ENCODE measurements around the gene RPS5. TPM values are rescaled to one million over a fixed set of nuclear protein-coding genes. Genes with fewer than 3 reads are reported as not detected.
A peak's percentile ranks its signal among the peaks of the same experiment; 100 is the strongest.

The RPS5 gene
- total RNA-seq (2021; ENCODE audit: unreplicated experiment) (1,487 TPM), Bru-seq, nascent RNA (percentile 98 among the genes with signal in this experiment), BruChase-seq, experiment 1, labeled RNA remaining after a 2-hour chase (percentile 94 among the genes with signal in this experiment), BruChase-seq, experiment 2, labeled RNA remaining after a 6-hour chase (percentile 96 among the genes with signal in this experiment)
- polyA plus RNA-seq (2012; ENCODE audit: insufficient read length) = 2,835 TPM
- long read RNA-seq, transcript RPS5-202 (5 exons, 1,520 nt) = minor isoform, 41 of 757 reads
- long read RNA-seq, transcript RPS5-201 (6 exons, 740 nt) = major isoform, 594 of 757 reads
- long read RNA-seq, partial matches to known transcripts = 95 of 757 reads
- long read RNA-seq, other reads (novel, unspliced or antisense) = 19 of 757 reads

DNA sequence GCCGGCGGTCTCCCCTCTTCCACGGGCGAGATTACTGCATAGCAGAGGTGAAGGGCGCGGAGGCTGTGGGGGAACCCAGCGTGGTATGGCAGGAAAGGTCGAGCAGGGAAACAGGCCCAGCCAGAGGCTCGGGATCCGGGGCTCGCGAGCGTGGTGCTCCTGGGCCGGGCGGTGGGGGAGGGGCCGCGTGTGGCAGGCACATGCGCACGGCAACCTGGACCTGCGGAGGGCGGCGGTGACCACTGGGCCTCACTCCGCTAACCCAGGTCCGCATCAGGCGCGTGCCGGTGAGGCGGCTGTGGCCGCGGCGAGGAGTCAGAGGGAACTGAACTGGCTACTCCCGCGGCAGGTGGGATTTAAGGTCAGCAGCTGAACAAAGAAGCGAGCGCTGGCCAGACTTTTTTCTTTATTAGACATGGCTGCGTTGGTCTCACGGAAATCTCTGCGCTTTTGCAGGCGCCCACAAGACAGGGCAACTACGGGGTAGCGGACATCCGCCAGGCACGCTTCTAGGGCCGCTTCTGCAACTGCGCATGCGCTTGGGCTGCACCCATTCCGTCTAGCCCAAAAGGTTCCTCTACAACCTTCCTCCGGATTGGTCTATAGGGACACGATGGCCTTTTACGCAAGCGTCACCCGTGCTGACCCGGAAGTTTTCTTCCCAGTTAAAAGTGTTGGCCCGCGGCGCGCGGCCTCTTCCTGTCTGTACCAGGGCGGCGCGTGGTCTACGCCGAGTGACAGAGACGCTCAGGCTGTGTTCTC is at the start of gene RPS5:
TSS of gene RPS5 (plus strand) at position 694 of the 762 bp plus-strand sequence. CDS start 869 bp downstream, outside the sequence.
- Histone ChIP-seq H3K4me1 (ENCODE audit: control insufficient read depth, insufficient read depth, low read length) (peaks cover 39% of the 10 kb centered on the region), H3K4me3 (ENCODE audit: low read depth in 2 of 2, low read length in 2 of 2) (peak within 1 kb of the TSS; percentile 97 to 98), H3K27me3 (ENCODE audit: control insufficient read depth, insufficient read depth, low read length) (no peaks in the 10 kb centered on the region), H3K9me3 (ENCODE audit: control insufficient read depth, insufficient read depth, low read depth, low read length) (no peaks in the 10 kb centered on the region), H3K36me3 (ENCODE audit: control insufficient read depth, insufficient read depth, low read length) (peaks cover 25% of the 10 kb centered on the region), H3K27ac (ENCODE audit: low read length) (peak within 1 kb of the TSS; percentile 99)
- DNase-seq (ENCODE audit: low read depth, low spot score) (peak; percentile 95), ATAC-seq (peak; percentile 94)
- TF ChIP-seq, protein P1, sequence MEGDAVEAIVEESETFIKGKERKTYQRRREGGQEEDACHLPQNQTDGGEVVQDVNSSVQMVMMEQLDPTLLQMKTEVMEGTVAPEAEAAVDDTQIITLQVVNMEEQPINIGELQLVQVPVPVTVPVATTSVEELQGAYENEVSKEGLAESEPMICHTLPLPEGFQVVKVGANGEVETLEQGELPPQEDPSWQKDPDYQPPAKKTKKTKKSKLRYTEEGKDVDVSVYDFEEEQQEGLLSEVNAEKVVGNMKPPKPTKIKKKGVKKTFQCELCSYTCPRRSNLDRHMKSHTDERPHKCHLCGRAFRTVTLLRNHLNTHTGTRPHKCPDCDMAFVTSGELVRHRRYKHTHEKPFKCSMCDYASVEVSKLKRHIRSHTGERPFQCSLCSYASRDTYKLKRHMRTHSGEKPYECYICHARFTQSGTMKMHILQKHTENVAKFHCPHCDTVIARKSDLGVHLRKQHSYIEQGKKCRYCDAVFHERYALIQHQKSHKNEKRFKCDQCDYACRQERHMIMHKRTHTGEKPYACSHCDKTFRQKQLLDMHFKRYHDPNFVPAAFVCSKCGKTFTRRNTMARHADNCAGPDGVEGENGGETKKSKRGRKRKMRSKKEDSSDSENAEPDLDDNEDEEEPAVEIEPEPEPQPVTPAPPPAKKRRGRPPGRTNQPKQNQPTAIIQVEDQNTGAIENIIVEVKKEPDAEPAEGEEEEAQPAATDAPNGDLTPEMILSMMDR (IDR thresholded peaks at IDR 0.05) = no peak
- TF ChIP-seq SIN3A (IDR thresholded peaks at IDR 0.05; ENCODE audit: borderline replicate concordance, insufficient read depth, low read depth, low read length) (peak; percentile 89), TCF7L2 (IDR thresholded peaks at IDR 0.05; ENCODE audit: low read depth, low read length) (peak; percentile 81), POLR2AphosphoS5 (IDR thresholded peaks at IDR 0.05; ENCODE audit: low read depth, low read length) (peak; percentile 99)
- TF ChIP-seq, protein P2, sequence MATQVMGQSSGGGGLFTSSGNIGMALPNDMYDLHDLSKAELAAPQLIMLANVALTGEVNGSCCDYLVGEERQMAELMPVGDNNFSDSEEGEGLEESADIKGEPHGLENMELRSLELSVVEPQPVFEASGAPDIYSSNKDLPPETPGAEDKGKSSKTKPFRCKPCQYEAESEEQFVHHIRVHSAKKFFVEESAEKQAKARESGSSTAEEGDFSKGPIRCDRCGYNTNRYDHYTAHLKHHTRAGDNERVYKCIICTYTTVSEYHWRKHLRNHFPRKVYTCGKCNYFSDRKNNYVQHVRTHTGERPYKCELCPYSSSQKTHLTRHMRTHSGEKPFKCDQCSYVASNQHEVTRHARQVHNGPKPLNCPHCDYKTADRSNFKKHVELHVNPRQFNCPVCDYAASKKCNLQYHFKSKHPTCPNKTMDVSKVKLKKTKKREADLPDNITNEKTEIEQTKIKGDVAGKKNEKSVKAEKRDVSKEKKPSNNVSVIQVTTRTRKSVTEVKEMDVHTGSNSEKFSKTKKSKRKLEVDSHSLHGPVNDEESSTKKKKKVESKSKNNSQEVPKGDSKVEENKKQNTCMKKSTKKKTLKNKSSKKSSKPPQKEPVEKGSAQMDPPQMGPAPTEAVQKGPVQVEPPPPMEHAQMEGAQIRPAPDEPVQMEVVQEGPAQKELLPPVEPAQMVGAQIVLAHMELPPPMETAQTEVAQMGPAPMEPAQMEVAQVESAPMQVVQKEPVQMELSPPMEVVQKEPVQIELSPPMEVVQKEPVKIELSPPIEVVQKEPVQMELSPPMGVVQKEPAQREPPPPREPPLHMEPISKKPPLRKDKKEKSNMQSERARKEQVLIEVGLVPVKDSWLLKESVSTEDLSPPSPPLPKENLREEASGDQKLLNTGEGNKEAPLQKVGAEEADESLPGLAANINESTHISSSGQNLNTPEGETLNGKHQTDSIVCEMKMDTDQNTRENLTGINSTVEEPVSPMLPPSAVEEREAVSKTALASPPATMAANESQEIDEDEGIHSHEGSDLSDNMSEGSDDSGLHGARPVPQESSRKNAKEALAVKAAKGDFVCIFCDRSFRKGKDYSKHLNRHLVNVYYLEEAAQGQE (IDR thresholded peaks at IDR 0.05; ENCODE audit: insufficient read depth in 1 of 2, low read depth in 2 of 2, low read length in 1 of 2) = 0 out of 4 replicates have a peak, but pooled peaks of 1 of the 2 experiments have one; percentile 61
- CTCF ChIA-PET = no interaction called here
- TSS peak; percentile 94 for BruUV-seq (replicated peaks)
- in situ Hi-C loops (cut with HindIII; ENCODE audit: low pct_unique_long_range_greater_than_20kb, low sequenced_read_pairs) = no loop called here
- POLR2A ChIA-PET = interaction anchor here (1.6 kb wide), 1 partner anchor 23 kb away, joined by 6 read pairs; no protein-coding TSS in a partner anchor
- intact Hi-C loops (cut with micrococcal nuclease; ENCODE audit: unreplicated experiment) = loop anchor here (5.0 kb wide), 1 partner anchor 59 kb away; the partner anchor contains the start of gene ZSCAN22

DNA sequence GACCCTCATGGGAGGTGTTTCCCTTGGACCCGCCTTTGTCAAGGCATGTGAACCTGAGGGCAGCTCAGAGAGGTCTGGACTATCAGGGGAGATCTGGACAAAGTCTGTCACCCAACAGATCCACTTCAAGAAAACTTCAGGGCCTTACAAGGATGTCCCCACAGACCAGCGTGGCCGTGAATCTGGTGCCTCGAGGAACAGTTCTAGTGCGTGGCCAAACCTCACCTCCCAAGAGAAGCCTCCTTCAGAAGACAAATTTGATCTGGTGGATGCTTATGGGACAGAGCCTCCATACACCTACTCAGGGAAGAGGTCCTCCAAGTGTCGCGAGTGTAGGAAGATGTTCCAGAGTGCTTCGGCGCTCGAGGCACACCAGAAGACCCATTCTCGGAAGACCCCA is 48.7 kb upstream of the RPS5 start:
- Histone ChIP-seq H3K27ac (ENCODE audit: low read length) (no peak overlapping the region), H3K9me3 (ENCODE audit: control insufficient read depth, insufficient read depth, low read depth, low read length) (0 out of 2 replicates have a peak, but pooled peaks cover 4% of the 10 kb centered on the region), H3K4me1 (ENCODE audit: control insufficient read depth, insufficient read depth, low read length) (no peaks in the 10 kb centered on the region), H3K4me3 (ENCODE audit: low read depth in 2 of 2, low read length in 2 of 2) (no peak overlapping the region), H3K27me3 (ENCODE audit: control insufficient read depth, insufficient read depth, low read length) (no peaks in the 10 kb centered on the region), H3K36me3 (ENCODE audit: control insufficient read depth, insufficient read depth, low read length) (no peaks in the 10 kb centered on the region)
- ATAC-seq (no peak), DNase-seq (ENCODE audit: low read depth, low spot score) (no peak)
- no TSS peak for BruUV-seq (replicated peaks)
- in situ Hi-C loops (cut with HindIII; ENCODE audit: low pct_unique_long_range_greater_than_20kb, low sequenced_read_pairs) (no loop called here), intact Hi-C loops (cut with micrococcal nuclease; ENCODE audit: unreplicated experiment) (no loop called here)
- ChIA-PET CTCF (no interaction called here), POLR2A (no interaction called here)
- no peak for TF ChIP-seq POLR2AphosphoS5 (IDR thresholded peaks at IDR 0.05; ENCODE audit: low read depth, low read length)
- TF ChIP-seq TCF7L2 (IDR thresholded peaks at IDR 0.05; ENCODE audit: low read depth, low read length) = no peak
- TF ChIP-seq, protein P1 (IDR thresholded peaks at IDR 0.05) = no peak
- TF ChIP-seq, protein P2 (IDR thresholded peaks at IDR 0.05; ENCODE audit: insufficient read depth in 1 of 2, low read depth in 2 of 2, low read length in 1 of 2) = no peak
- no peak for TF ChIP-seq SIN3A (IDR thresholded peaks at IDR 0.05; ENCODE audit: borderline replicate concordance, insufficient read depth, low read depth, low read length)
